Raji (cell line): ENCODE measurements around the gene RHEBL1.

Source experiments
- POLR2A ChIP-seq: IDR thresholded peaks from 2 replicates; pipeline ENCODE4 v1.6.1; 2011; ENCODE audit warnings: low read depth, low read length, control low read depth; ENCODE audit not compliant: insufficient read depth

RHEBL1 gene

DNA sequence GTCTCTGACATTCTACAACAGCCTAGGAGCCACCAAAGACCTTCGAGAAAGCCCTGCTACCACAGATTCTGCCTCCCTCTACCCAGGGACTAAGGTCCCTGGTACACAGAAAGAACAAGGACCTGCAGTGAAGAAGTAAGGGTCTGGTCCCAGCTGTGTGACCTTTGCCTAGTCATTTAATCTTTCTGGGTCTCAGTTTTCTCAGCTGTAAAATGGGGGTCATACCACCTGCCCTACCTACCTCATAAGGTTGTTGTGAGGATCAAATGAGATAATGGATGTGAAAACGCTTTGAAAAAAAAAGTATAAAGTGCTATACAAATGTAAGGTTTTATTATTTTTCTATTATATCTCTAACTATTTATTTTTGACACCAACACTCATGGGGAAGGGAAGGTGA is 46.0 kb downstream of the RHEBL1 start:
- TF ChIP-seq POLR2A = no peak

DNA sequence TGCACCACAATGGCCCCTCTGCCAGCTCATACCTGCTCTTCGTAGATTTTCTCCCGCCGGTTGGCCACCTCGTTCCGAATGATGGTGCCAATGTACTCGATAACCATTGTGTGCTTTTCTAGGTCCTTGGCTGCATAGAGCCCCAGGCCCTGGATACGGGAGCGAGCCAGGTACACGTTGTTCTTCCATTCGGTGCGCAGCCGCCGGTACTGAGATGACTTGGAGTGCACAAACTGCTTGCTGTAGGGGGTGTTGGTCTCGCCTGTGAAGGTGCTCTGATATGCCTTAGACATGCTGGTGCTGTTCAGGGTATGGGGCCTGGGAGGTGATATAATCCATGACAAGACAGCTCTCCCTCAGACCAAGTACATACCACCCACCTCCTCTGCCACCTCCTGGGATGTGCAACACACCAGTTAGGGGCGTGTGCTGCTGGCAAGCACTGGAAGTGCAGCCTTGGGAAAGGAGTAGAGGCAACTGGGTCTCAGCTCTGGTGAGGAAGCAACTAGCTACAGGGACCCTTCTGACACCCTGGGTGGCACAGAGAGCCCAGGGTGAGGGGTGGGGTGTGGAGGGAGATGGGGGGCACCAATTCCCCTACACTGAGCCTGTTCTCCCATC is 47.1 kb downstream of the RHEBL1 start:
- TF ChIP-seq POLR2A = no peak

DNA sequence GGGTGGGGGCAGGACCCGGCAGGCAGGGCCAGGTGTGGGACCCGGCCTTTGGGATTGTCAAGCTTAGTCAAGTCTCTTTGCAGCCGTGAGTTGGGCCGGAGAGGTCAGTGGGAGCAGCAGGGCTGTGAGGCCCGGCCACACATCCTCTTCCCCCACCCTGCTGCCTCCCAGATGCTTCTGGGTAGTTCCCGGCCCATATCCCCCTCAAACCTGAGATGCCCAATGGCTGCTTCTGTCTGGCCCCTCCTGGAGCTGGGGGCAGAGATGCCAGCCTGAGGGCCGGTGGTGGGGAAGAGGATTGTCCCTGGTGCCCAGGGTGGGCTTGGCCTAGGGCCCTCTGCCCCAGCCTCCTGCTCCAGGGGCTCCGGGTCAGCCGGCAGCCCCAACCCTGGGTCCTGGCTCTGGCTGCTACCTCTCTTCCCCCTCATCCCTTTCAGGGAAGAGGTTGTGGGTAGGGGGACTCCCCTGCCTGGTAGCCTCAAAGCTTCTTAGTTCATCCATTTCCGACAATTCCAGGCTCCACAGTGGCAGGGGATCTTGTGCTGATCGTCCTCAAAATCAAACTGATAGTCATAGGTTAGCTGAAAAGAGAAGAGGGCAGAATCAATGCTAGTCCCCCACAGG is 48.4 kb downstream of the RHEBL1 start:
- no peak for TF ChIP-seq POLR2A

DNA sequence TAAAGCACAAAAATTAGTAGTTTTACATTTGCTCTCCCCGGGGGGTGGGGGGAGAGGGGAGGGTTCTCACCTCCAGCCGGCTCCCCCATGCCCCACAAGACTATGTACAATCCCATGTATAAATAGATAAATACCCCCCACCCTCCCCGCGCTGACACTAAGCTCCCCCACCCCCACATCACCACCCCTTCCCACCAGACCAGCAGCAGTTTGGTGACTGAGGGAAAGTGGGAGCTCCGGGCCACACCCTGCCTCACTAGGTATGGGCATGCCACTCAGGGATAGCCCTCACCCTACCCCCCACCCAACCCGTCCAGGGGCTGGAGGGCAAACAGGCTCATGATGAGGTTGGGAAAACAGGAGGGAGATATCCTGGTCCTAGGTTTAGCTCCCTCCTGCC is 49.3 kb downstream of the RHEBL1 start:
- TF ChIP-seq POLR2A = no peak

DNA sequence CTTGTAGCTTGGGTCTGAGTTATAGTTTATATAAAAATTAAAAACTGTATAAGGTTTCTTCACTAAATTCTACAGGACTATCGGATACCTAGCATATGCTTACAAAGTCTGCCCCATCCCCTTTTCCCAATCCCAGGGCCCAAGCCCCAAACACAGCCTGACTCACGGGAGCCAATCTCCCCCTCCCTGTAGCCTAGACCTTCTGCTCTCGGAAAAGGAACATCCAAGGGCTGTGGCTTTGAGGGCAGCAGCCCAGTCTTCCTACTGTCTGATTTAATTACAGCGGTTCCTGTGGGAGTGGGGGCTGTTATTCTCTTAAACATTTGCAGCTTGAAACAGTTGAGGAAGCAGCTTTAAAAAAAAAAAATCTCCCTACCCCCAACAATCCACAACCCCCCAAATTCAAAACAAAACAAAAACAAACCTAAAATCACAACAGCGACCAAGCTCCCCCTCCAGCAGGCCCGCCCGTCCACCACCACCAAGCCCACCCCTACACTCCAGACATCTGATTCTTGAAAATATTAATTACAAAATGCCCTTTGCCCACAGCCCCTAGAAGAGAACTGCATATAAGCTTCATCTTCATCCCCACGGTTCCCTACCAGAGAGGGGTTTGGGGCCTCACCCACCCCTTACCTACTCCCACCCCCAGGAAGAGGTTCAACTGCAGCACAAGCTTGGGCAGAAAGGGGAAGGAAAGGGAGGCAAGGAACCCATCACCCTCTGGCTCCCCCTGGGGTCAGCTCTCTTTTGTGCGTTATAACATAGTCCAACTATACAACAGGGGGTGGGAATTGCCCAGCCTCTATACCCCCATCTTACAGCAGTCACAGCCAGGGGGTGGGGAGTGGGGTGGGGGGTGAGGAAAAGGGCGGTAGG is 50.1 kb downstream of the RHEBL1 start:
- no peak for TF ChIP-seq POLR2A

DNA sequence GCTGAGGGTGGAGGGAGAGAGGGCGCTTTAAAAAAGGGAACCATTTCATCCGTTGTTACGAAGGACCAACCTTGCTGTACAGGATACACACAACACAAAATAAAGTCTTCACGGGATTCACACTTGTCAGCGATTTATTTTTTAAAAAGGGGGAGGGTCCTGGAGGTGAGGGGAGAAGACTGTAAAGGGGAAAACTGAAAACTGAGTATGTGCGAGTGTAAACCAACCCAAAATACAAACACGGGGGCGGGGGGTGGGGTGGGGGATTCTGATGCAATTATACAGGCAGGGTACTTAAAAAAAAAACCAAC is 50.7 kb downstream of the RHEBL1 start:
- TF ChIP-seq POLR2A = no peak

DNA sequence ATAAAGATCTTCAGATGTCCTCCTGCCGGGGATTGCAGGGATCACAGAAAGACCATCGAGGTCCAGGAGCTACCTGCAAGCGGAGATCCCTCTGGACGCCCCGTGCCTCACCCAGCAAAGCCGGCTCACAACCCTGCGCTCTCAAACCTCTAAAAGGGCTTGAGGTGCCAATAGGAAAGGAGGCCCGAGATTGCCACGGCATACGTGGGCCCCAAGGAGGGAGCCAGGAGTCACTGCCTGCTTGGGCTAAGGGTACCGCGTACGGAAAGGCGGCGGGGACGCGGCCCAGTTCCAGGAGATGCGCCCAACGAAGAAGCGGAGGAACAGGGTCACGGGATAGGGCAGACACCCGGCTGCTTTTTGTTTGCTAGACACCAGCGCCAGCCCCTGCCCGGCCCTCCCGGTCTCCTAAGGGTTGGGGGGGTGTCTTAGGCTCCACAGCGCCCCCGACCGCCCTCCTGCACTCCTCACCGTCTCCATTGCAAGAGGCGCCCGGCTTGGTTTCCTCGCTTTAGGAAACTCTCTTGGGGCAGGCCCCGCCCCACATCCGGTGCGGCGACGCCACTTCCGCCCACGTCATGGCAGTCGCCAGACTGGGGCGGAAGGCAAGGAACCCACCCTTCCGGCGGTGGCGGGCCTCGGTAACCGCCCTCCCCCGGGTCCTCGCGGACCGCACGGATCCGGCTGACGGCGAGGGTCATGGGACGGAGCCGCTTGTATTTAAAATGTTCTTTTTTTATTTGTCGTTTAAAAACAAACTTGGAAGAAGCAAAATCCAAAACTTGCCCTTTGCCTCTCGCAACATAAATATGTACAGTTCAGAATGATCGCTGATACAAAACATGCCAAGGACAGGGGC is 51.3 kb downstream of the RHEBL1 start, which contains the start of gene PRKAG1:
Gene PRKAG1 (minus strand): TSS at position 516 of the 859 bp plus-strand sequence. CDS start 36 bp downstream, at position 480.
- peak; percentile 84 for TF ChIP-seq POLR2A

DNA sequence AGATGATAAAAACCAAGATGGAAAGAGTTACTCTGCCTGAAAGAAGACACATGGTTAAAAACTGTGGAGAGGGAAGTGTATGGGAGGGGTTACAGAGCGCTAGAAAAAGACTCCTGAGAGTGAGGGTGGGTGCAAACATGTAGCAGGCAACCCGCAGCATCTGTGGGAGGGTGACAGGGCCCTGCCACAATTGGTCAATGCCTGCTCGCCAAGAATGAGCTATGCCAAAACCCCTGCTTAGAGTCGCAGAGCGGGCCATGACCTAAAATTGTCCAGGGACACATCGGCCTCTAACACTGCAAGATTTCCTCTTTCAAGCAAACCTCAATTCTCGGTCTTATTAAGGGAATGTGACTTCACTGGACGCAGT is 51.9 kb downstream of the RHEBL1 start:
- no peak for TF ChIP-seq POLR2A

DNA sequence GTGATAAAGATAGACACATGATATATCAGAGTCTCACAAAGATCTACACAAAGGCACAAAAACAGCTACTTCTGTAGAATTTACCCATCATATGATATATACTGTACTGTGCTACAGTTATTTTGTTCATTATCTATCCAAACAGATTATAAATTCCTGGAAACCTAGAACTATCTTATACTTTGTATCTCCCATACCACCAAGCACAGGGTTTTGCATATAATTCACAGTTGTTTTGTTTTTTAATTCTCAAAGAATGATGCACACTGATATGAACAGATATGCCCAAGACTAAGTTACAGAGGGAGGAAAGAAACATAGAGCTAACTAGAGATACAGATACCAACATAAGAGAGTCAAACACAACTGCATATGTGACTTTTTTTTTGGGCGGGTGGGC is 54.6 kb downstream of the RHEBL1 start:
- TF ChIP-seq POLR2A = no peak
